ENCODE measurements around the gene EPC1. TPM values are rescaled to one million over a fixed set of nuclear protein-coding genes. Genes with fewer than 3 reads are reported as not detected.
"Not testable (repeated sequence)": the region's sequence is repeated elsewhere in the genome, so short reads cannot be mapped to it uniquely, and the experiment has no call there.

The EPC1 gene, protein sequence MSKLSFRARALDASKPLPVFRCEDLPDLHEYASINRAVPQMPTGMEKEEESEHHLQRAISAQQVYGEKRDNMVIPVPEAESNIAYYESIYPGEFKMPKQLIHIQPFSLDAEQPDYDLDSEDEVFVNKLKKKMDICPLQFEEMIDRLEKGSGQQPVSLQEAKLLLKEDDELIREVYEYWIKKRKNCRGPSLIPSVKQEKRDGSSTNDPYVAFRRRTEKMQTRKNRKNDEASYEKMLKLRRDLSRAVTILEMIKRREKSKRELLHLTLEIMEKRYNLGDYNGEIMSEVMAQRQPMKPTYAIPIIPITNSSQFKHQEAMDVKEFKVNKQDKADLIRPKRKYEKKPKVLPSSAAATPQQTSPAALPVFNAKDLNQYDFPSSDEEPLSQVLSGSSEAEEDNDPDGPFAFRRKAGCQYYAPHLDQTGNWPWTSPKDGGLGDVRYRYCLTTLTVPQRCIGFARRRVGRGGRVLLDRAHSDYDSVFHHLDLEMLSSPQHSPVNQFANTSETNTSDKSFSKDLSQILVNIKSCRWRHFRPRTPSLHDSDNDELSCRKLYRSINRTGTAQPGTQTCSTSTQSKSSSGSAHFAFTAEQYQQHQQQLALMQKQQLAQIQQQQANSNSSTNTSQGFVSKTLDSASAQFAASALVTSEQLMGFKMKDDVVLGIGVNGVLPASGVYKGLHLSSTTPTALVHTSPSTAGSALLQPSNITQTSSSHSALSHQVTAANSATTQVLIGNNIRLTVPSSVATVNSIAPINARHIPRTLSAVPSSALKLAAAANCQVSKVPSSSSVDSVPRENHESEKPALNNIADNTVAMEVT
- 36.0 TPM for total RNA-seq
- long read RNA-seq, partial matches to known transcripts, result 8 of 12 reads
- long read RNA-seq, other reads (novel, unspliced or antisense), result 3 of 12 reads

DNA sequence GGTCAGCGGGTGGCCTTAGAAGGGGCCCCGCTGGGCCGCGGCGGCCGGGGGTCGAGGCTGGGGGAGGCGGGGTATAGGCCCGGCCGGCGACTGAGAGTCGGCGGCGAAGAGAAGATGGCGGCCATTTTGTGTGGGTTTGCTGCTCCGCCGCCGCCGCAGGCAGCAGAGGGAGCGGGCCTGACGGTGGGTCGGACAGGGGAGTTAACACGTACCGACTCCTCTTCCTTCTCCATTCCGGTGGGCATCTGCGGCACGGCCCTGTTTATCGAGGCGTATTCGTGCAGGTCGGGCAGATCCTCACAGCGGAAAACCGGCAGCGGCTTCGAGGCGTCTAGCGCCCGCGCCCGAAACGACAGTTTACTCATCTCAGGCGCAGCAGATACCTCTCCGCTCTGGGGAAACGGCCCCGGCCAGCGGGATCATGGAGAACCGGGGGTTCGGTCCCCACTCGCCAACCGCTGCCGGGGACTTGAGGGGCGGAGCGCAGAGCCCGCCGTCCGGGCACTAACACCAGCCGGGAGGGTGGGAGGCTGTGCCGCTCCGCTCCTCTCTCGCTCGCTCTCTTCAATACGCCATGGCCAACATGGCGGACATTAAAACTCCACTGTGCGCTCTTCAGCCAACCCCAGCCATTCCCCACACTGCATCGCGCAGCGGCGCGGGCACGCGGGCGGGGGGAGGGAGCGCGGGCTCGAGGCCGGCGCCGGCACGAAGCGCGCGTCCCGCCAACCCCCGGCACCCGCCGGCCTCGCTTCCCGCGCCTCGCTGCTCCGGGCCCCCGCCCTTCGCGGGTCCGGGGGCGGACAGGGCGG lies at the start of gene EPC1:
EPC1 (minus strand) TSS at position 608 of the 812 bp plus-strand sequence; CDS start at position 365, 243 bp downstream.
- H3K4me1 ChIP-seq, result peaks cover 39% of the 10 kb centered on the region
- TF ChIP-seq, protein P1, sequence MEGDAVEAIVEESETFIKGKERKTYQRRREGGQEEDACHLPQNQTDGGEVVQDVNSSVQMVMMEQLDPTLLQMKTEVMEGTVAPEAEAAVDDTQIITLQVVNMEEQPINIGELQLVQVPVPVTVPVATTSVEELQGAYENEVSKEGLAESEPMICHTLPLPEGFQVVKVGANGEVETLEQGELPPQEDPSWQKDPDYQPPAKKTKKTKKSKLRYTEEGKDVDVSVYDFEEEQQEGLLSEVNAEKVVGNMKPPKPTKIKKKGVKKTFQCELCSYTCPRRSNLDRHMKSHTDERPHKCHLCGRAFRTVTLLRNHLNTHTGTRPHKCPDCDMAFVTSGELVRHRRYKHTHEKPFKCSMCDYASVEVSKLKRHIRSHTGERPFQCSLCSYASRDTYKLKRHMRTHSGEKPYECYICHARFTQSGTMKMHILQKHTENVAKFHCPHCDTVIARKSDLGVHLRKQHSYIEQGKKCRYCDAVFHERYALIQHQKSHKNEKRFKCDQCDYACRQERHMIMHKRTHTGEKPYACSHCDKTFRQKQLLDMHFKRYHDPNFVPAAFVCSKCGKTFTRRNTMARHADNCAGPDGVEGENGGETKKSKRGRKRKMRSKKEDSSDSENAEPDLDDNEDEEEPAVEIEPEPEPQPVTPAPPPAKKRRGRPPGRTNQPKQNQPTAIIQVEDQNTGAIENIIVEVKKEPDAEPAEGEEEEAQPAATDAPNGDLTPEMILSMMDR (IDR thresholded peaks at IDR 0.05), result no peak
- DNase-seq (peak; percentile 95), ATAC-seq (peak; percentile 92)
- intact Hi-C loops (cut with DNase I), result no loop called here
- peak within 1 kb of the TSS; percentile 100 for H3K27ac ChIP-seq
- peak within 1 kb of the TSS; percentile 91 for H3K4me3 ChIP-seq
- no peaks in the 10 kb centered on the region for H3K27me3 ChIP-seq
- peaks cover 13% of the 10 kb centered on the region for H3K36me3 ChIP-seq
- H3K9me3 ChIP-seq, result no peaks in the 10 kb centered on the region

DNA sequence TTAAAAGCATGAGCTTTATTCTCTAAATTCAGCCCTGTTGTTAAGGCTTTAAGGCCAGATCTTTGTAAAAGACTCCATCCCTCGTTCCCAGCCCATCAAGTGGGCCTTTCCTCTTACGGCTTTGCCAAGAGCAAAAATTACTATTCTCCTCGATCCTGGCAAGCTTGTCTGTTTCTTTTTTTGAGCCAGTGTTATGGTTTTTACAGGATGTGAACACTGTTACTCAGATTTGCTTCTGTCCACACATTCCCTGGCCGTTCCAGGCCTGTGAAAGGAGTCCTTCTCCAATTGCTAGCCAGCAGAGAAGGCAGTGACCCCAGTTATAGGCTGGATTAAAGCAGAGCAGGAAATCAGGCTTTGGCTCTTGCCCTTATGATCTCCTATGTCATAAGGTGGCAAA lies 47.0 kb upstream of the EPC1 start:
- TF ChIP-seq, protein P1 (IDR thresholded peaks at IDR 0.05), result no peak
- ATAC-seq (no peak), DNase-seq (no peak)
- Histone ChIP-seq H3K4me1 (no peaks in the 10 kb centered on the region), H3K27ac (no peak overlapping the region), H3K4me3 (no peak overlapping the region), H3K27me3 (no peaks in the 10 kb centered on the region), H3K36me3 (no peaks in the 10 kb centered on the region), H3K9me3 (no peaks in the 10 kb centered on the region)
- intact Hi-C loops (cut with DNase I), result no loop called here

DNA sequence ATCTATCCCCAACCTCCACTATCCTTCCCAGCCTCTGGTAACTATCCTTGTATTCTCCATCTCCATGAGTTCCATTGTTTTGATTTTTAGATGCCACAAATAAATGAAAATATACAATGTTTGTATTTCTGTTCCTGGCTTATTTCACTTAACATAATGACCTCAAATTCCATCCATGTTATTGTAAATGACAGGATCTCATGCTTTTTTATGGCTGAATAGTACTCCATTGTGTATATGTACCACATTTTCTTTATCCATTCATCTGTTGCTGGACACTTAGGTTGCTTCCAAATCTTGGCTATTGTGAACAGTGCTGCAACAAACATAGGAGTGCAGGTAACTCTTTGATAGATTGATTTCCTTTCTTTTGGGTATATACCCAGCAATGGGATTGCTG lies 45.3 kb upstream of the EPC1 start:
- H3K27me3 ChIP-seq; H3K36me3 ChIP-seq; H3K4me3 ChIP-seq; H3K4me1 ChIP-seq; H3K27ac ChIP-seq; ATAC-seq; H3K9me3 ChIP-seq; intact Hi-C loops (cut with DNase I); DNase-seq: not testable (repeated sequence)

DNA sequence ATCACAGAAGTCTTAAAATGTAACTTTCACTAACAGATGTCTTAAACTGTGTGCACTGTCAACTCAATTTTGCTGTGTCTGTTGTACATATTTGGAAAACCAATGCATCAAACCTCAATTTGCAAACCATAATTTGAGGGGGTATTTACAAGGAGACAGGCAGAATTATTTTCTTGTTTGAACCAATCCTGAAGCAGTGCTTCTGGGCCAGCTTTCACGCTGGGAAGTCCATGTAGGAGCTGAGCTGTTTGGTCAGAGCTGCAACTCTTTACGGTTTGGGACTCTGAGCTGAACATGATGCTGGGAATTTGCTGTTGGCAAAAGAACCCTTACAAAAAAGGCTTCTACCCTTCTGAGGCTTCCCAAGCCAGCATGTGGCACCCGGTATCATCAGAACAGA lies 43.2 kb upstream of the EPC1 start:
- intact Hi-C loops (cut with DNase I), result no loop called here
- H3K36me3 ChIP-seq, result no peaks in the 10 kb centered on the region
- DNase-seq (no peak), ATAC-seq (no peak)
- H3K4me3 ChIP-seq, result no peak overlapping the region
- H3K4me1 ChIP-seq, result no peaks in the 10 kb centered on the region
- H3K27ac ChIP-seq, result no peak overlapping the region
- H3K27me3 ChIP-seq, result no peaks in the 10 kb centered on the region
- H3K9me3 ChIP-seq, result no peaks in the 10 kb centered on the region
- TF ChIP-seq, protein P1 (IDR thresholded peaks at IDR 0.05), result no peak

DNA sequence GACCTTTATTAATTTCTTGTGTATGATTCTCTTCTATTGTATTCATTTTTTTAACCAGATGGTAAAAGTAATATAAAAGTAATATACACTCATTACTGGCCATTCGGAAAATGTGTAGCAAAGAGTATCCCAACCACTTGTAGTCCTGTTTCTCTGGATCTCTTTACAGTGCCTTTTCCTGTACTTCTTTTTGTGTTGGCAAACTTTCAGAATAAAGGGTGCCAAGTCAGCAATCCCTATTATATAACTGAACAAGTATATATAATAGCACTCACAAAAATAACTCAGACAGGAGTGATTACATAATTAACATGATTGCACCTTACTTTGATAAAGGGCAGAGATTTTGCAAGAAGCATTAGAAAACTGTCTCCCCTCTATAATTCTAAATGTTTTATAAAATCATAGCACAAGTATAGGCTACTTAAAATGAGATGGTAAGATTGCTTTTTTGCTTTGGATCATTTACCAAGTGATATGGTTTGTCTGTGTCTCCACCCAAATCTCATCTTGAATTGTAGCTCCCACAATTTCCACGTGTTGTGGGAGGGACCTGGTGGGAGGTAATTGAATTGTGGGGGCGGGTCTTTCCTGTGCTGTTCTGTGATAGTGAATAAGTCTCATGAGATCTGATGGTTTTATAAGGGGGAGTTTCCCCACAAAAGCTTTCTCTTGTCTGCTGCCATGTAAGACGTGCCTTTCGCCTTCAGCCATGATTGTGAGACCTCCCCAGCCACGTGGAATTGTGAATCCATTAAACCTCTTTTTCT lies 41.5 kb upstream of the EPC1 start:
- Histone ChIP-seq H3K9me3 (no peaks in the 10 kb centered on the region), H3K36me3 (no peaks in the 10 kb centered on the region), H3K4me1 (no peaks in the 10 kb centered on the region), H3K4me3 (no peak overlapping the region), H3K27me3 (no peaks in the 10 kb centered on the region), H3K27ac (no peak overlapping the region)
- intact Hi-C loops (cut with DNase I), result no loop called here
- ATAC-seq, result no peak
- DNase-seq, result no peak
- TF ChIP-seq, protein P1 (IDR thresholded peaks at IDR 0.05), result no peak

Data from upper lobe of right lung (tissue), 1 donor.